NCI-H2107 (cell line): Measurements from ENCODE around the gene TAS2R1.

Experiments used
- DNase-seq: peaks from one replicate; lab custom pipeline; 2025; lab: John Stamatoyannopoulos, UW

TAS2R1 gene

GRCh38 chr5:9630251-9630650 lies at the start of gene TAS2R1:
TAS2R1 (minus strand) TSS chr5:9630351; CDS start chr5:9630032, 319 bp downstream.
- no peak for DNase-seq

- no peak for DNase-seq
Observed at GRCh38 chr5:9670371-9670770, 40.2 kb upstream of the TAS2R1 start.

- no peak for DNase-seq
Observed at GRCh38 chr5:9667906-9668305, 37.8 kb upstream of the TAS2R1 start.

GRCh38 chr5:9663891-9664290 lies 33.7 kb upstream of the TAS2R1 start:
- no peak for DNase-seq

GRCh38 chr5:9661316-9662015 lies 31.3 kb upstream of the TAS2R1 start:
- no peak for DNase-seq

GRCh38 chr5:9658706-9659105 lies 28.6 kb upstream of the TAS2R1 start:
- DNase-seq = no peak

- DNase-seq = no peak
Observed at GRCh38 chr5:9657819-9658218, 27.7 kb upstream of the TAS2R1 start.

GRCh38 chr5:9655641-9656040 lies 25.5 kb upstream of the TAS2R1 start:
- no peak for DNase-seq

- no peak for DNase-seq
Observed at GRCh38 chr5:9654886-9655285, 24.7 kb upstream of the TAS2R1 start.

- no peak for DNase-seq
Observed at GRCh38 chr5:9653811-9654210, 23.7 kb upstream of the TAS2R1 start.

- no peak for DNase-seq
Observed at GRCh38 chr5:9653061-9653460, 22.9 kb upstream of the TAS2R1 start.

- no peak for DNase-seq
Observed at GRCh38 chr5:9652295-9652694, 22.1 kb upstream of the TAS2R1 start.

- DNase-seq = no peak
Observed at GRCh38 chr5:9646843-9647242, 16.7 kb upstream of the TAS2R1 start.

- DNase-seq = no peak
Observed at GRCh38 chr5:9644630-9645029, 14.5 kb upstream of the TAS2R1 start.

GRCh38 chr5:9642621-9643020 lies 12.5 kb upstream of the TAS2R1 start:
- no peak for DNase-seq

GRCh38 chr5:9641806-9642355 lies 11.7 kb upstream of the TAS2R1 start:
- no peak for DNase-seq

- DNase-seq = no peak
Observed at GRCh38 chr5:9632495-9632894, 2.3 kb upstream of the TAS2R1 start.

GRCh38 chr5:9627541-9627940 lies 2.6 kb downstream of the TAS2R1 start:
- no peak for DNase-seq

GRCh38 chr5:9626955-9627354 lies 3.2 kb downstream of the TAS2R1 start:
- DNase-seq = no peak

GRCh38 chr5:9625731-9626130 lies 4.4 kb downstream of the TAS2R1 start:
- DNase-seq = no peak

GRCh38 chr5:9625286-9625685 lies 4.9 kb downstream of the TAS2R1 start:
- DNase-seq = no peak

- DNase-seq = no peak
Observed at GRCh38 chr5:9624196-9624947, 5.8 kb downstream of the TAS2R1 start.

GRCh38 chr5:9623661-9624060 lies 6.5 kb downstream of the TAS2R1 start:
- no peak for DNase-seq
